ENCODE results near the gene FXYD5. TPM values are rescaled to one million over a fixed set of nuclear protein-coding genes. Genes with fewer than 3 reads are reported as not detected.
"Not testable (repeated sequence)": the region's sequence is repeated elsewhere in the genome, so short reads cannot be mapped to it uniquely, and the experiment has no call there.

Gene FXYD5
- total RNA-seq, 1 experiment from 2014 or later: 6.6 TPM

GRCh38 chr19:35126624-35126959 is 27.9 kb upstream of the FXYD5 start:
- no peak overlapping the region for H3K4me3 ChIP-seq
- H3K36me3 ChIP-seq: no peaks in the 10 kb centered on the region
- H3K4me1 ChIP-seq: no peaks in the 10 kb centered on the region
- no peak overlapping the region for H3K27ac ChIP-seq
- DNase-seq: no peak
- peaks cover 12% of the 10 kb centered on the region for H3K27me3 ChIP-seq
- no peaks in the 10 kb centered on the region for H3K9me3 ChIP-seq (replicated peaks)

DNA sequence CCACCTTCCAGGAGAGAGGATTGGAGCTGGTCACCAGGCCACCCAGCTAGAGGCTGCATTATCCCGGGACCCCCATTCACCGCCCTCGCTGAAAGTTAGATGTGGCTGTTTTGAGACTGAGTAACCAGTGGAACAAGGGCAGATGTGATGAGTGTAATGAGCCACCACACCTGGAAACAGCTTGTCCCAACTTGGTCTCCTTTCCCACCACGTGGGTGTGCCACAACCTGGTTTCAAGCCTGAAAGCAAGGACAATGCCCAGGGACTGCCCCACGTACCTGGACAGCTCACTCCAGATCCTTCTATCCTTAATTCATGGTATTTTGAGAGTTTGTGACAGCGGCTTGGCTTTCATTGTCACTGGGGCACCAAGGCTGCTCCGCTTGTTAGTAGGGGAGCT is 26.7 kb upstream of the FXYD5 start:
- DNase-seq: no peak

DNA sequence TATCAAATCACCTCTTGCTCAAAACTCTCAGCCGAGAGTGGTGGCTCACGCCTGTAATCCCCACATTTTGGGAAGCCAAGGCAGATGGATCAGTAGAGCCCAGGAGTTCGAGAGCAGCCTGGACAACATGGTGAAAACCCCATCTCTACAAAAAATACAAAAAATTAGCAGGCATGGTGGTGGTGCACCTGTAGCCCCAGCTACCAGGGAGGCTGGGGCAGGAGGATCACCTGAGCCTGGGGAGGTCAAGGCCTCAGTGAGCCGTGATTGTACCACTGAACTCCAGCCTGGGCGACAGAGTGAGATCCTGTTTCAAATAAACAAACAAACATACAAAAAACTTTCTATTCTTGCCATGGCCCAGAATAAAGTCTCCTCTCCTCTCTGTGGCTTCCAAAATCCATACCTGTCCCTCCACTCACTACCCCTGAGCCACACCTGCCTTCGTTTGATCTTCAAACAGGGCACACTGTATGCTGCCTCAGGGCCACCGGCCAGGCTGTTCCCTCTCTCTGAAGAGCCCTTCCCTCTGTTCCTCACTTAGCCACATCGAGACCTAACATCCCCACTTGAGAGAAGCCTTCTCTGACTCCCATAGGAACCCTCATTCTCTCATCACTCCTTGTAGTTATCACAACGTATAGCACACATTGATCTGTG is 26.0 kb upstream of the FXYD5 start:
- Histone ChIP-seq H3K27ac (no peak overlapping the region), H3K9me3 (replicated peaks) (no peaks in the 10 kb centered on the region), H3K27me3 (peaks cover 8% of the 10 kb centered on the region), H3K36me3 (no peaks in the 10 kb centered on the region), H3K4me1 (no peaks in the 10 kb centered on the region), H3K4me3 (no peak overlapping the region)
- DNase-seq: no peak

More for the DNA sequence above, 26.7 kb upstream of the FXYD5 start:
- Histone ChIP-seq H3K27me3 (peaks cover 8% of the 10 kb centered on the region), H3K9me3 (replicated peaks) (no peaks in the 10 kb centered on the region), H3K27ac (no peak overlapping the region), H3K4me3 (no peak overlapping the region), H3K36me3 (no peaks in the 10 kb centered on the region), H3K4me1 (no peaks in the 10 kb centered on the region)

DNA sequence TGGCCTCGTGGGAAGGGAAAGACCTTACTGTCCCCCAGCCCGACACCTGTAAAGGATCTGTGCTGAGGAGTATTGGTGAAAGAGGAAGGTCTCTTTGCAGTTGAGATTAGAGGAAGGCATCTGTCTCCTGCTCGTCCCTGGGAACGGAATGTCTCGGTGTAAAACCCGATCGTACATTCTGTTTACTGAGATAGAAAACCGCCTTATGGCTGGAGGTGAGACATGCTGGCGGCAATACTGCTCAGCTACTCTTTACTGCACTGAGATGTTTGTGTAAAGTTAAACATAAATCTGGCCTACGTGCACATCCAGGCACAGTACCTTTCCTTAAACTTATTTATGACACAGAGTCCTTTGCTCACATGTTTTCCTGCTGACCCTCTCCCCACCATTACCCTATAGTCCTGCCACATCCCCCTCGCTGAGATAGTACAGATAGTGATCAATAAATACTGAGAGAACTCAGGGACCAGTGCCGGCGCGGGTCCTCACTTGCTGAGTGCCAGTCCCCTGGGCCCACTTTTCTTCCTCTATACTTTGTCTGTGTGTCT is 24.7 kb upstream of the FXYD5 start:
- not testable (repeated sequence) for H3K27ac ChIP-seq; H3K9me3 ChIP-seq (replicated peaks); H3K36me3 ChIP-seq; H3K4me1 ChIP-seq; H3K27me3 ChIP-seq; H3K4me3 ChIP-seq; DNase-seq

GRCh38 chr19:35130761-35131720 is 23.5 kb upstream of the FXYD5 start:
- Histone ChIP-seq H3K27me3 (peaks cover 8% of the 10 kb centered on the region; the same call in 1 of the 2 replicates), H3K4me1 (no peaks in the 10 kb centered on the region), H3K9me3 (replicated peaks) (no peaks in the 10 kb centered on the region), H3K36me3 (no peaks in the 10 kb centered on the region), H3K4me3 (no peak overlapping the region), H3K27ac (no peak overlapping the region)
- no peak for DNase-seq

GRCh38 chr19:35132254-35132653 is 22.3 kb upstream of the FXYD5 start:
- H3K4me3 ChIP-seq: no peak overlapping the region
- no peak for DNase-seq
- H3K9me3 ChIP-seq (replicated peaks): no peaks in the 10 kb centered on the region
- H3K27me3 ChIP-seq: peaks cover 14% of the 10 kb centered on the region
- no peaks in the 10 kb centered on the region for H3K4me1 ChIP-seq
- H3K27ac ChIP-seq: no peak overlapping the region
- no peaks in the 10 kb centered on the region for H3K36me3 ChIP-seq

DNA sequence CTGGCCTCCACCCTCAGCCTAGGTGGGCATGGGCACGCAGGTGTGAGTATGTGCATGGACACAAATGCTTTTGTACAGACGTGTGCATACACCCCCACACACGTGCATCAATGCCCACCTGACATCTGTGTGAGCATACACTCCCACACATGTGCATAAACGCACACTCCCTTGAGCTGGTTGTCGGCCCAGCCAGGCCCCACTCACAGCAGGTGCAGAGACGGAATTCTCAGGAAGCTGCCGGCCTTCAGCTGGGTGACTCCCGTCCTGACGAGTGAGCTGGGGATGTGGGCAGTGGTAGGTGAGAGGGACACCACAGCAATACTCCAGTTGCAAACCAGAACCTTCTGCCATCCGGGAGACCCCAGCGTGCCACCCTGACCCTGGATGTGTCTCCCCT is 20.7 kb upstream of the FXYD5 start:
- Histone ChIP-seq H3K27me3 (peaks cover 11% of the 10 kb centered on the region), H3K27ac (no peak overlapping the region), H3K36me3 (no peaks in the 10 kb centered on the region), H3K4me3 (no peak overlapping the region), H3K4me1 (no peaks in the 10 kb centered on the region), H3K9me3 (replicated peaks) (no peaks in the 10 kb centered on the region)
- no peak for DNase-seq

GRCh38 chr19:35134601-35135242 is 19.8 kb upstream of the FXYD5 start, which contains the start of gene LGI4:
Gene LGI4, minus strand, starts transcription at chr19:35135059. Its CDS starts 379 bp downstream, at chr19:35134680.
- no peak within 1 kb of the TSS for H3K27ac ChIP-seq
- H3K36me3 ChIP-seq: no peaks in the 10 kb centered on the region
- H3K4me1 ChIP-seq: no peaks in the 10 kb centered on the region
- no peak for DNase-seq
- no peak within 1 kb of the TSS for H3K4me3 ChIP-seq
- H3K27me3 ChIP-seq: peaks cover 20% of the 10 kb centered on the region
- no peaks in the 10 kb centered on the region for H3K9me3 ChIP-seq (replicated peaks)

GRCh38 chr19:35135389-35135909 is 19.1 kb upstream of the FXYD5 start:
- H3K36me3 ChIP-seq: no peaks in the 10 kb centered on the region
- peak; percentile 61 to 74 for DNase-seq
- H3K9me3 ChIP-seq (replicated peaks): no peaks in the 10 kb centered on the region
- no peak overlapping the region for H3K4me3 ChIP-seq
- no peaks in the 10 kb centered on the region for H3K4me1 ChIP-seq
- H3K27me3 ChIP-seq: peaks cover 20% of the 10 kb centered on the region
- H3K27ac ChIP-seq: no peak overlapping the region

GRCh38 chr19:35136231-35136630 is 18.3 kb upstream of the FXYD5 start:
- Histone ChIP-seq H3K4me1 (no peaks in the 10 kb centered on the region), H3K27ac (no peak overlapping the region), H3K4me3 (no peak overlapping the region), H3K9me3 (replicated peaks) (no peaks in the 10 kb centered on the region), H3K36me3 (no peaks in the 10 kb centered on the region), H3K27me3 (peaks cover 20% of the 10 kb centered on the region)
- no peak for DNase-seq

- H3K27ac ChIP-seq: no peak overlapping the region
- DNase-seq: no peak
- H3K4me3 ChIP-seq: no peak overlapping the region
- peaks cover 20% of the 10 kb centered on the region for H3K27me3 ChIP-seq
- no peaks in the 10 kb centered on the region for H3K9me3 ChIP-seq (replicated peaks)
- no peaks in the 10 kb centered on the region for H3K36me3 ChIP-seq
- H3K4me1 ChIP-seq: no peaks in the 10 kb centered on the region
These were observed 17.4 kb upstream of the FXYD5 start for GRCh38 chr19:35136977-35137702.

- Histone ChIP-seq H3K27me3 (peaks cover 20% of the 10 kb centered on the region), H3K9me3 (replicated peaks) (no peaks in the 10 kb centered on the region), H3K36me3 (no peaks in the 10 kb centered on the region), H3K4me1 (no peaks in the 10 kb centered on the region), H3K4me3 (no peak within 1 kb of the TSS), H3K27ac (no peak within 1 kb of the TSS)
- no peak for DNase-seq
These were observed 16.1 kb upstream of the FXYD5 start, which contains the start of gene FXYD1 for GRCh38 chr19:35138305-35138892. Gene FXYD1, plus strand, starts transcription at chr19:35138824. Its CDS starts 1,256 bp downstream, at chr19:35140080.

- no peak overlapping the region for H3K27ac ChIP-seq
These were observed 14.2 kb upstream of the FXYD5 start for GRCh38 chr19:35140207-35140961.

More at GRCh38 chr19:35140207-35140961, 14.2 kb upstream of the FXYD5 start:
- H3K4me3 ChIP-seq: no peak overlapping the region
- DNase-seq: no peak
- H3K36me3 ChIP-seq: no peaks in the 10 kb centered on the region
- no peaks in the 10 kb centered on the region for H3K4me1 ChIP-seq
- peaks cover 25% of the 10 kb centered on the region for H3K27me3 ChIP-seq
- H3K9me3 ChIP-seq (replicated peaks): no peaks in the 10 kb centered on the region

Data from SJCRH30 (cell line).